ENCODE results near the gene WNT7A.

DNA sequence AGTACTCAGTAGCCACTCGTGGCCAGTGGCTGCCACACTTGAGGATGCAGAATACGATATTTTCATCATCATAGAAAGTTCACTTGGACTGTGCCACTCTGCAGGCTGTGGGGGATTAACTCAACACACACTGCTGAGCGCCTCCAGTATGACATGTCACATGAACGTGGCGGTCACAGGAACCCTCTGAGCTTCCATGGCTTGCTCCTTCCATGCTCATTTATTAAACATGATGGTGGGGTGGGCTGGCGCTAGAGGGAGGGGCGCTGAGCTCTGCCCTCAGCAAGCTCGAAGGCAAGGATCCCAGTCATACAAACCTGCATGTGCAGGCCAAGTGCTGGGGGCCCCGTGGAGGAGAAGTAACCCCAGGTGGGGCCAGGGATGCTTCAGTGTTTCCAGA lies 85.5 kb downstream of the WNT7A start:
- TF ChIP-seq, protein P1, sequence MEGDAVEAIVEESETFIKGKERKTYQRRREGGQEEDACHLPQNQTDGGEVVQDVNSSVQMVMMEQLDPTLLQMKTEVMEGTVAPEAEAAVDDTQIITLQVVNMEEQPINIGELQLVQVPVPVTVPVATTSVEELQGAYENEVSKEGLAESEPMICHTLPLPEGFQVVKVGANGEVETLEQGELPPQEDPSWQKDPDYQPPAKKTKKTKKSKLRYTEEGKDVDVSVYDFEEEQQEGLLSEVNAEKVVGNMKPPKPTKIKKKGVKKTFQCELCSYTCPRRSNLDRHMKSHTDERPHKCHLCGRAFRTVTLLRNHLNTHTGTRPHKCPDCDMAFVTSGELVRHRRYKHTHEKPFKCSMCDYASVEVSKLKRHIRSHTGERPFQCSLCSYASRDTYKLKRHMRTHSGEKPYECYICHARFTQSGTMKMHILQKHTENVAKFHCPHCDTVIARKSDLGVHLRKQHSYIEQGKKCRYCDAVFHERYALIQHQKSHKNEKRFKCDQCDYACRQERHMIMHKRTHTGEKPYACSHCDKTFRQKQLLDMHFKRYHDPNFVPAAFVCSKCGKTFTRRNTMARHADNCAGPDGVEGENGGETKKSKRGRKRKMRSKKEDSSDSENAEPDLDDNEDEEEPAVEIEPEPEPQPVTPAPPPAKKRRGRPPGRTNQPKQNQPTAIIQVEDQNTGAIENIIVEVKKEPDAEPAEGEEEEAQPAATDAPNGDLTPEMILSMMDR (IDR thresholded peaks at IDR 0.05) = no peak
- TF ChIP-seq EZH2 (IDR thresholded peaks at IDR 0.05) = no peak
- TF ChIP-seq EZH2phosphoT487 (IDR thresholded peaks at IDR 0.05) = no peak

Data from neural progenitor cell (in vitro differentiated cells).